ENCODE data around the gene ACTN4.

Gene ACTN4

GRCh38 chr19:38684862-38685665 is 37.6 kb downstream of the ACTN4 start:
- Mint-ChIP-seq H3K27me3 (ENCODE audit: low read depth) (no peaks in the 10 kb centered on the region), H3K4me3 (no peak overlapping the region), H3K4me1 (ENCODE audit: low read depth) (peaks cover 68% of the 10 kb centered on the region), H3K27ac (peak overlapping the region; percentile 88), H3K36me3 (ENCODE audit: low read depth) (peaks cover 30% of the 10 kb centered on the region), H3K9me3 (peaks cover 4% of the 10 kb centered on the region)

GRCh38 chr19:38685666-38686529 is 38.4 kb downstream of the ACTN4 start:
- peak overlapping the region; percentile 88 for H3K27ac Mint-ChIP-seq
- peaks cover 67% of the 10 kb centered on the region for H3K4me1 Mint-ChIP-seq (ENCODE audit: low read depth)
- peak overlapping the region; percentile 17 for H3K4me3 Mint-ChIP-seq
- H3K27me3 Mint-ChIP-seq (ENCODE audit: low read depth): no peaks in the 10 kb centered on the region
- H3K9me3 Mint-ChIP-seq: peaks cover 4% of the 10 kb centered on the region
- H3K36me3 Mint-ChIP-seq (ENCODE audit: low read depth): peaks cover 28% of the 10 kb centered on the region

- Mint-ChIP-seq H3K4me3 (peak overlapping the region; percentile 61), H3K4me1 (ENCODE audit: low read depth) (peaks cover 63% of the 10 kb centered on the region), H3K36me3 (ENCODE audit: low read depth) (peaks cover 25% of the 10 kb centered on the region), H3K27me3 (ENCODE audit: low read depth) (no peaks in the 10 kb centered on the region), H3K9me3 (peaks cover 4% of the 10 kb centered on the region), H3K27ac (peak overlapping the region; percentile 88)
Measured at GRCh38 chr19:38686530-38686888, 39.1 kb downstream of the ACTN4 start.

- peaks cover 59% of the 10 kb centered on the region for H3K4me1 Mint-ChIP-seq (ENCODE audit: low read depth)
Measured at GRCh38 chr19:38687837-38688378, 40.5 kb downstream of the ACTN4 start.

GRCh38 chr19:38690146-38690545 is 42.7 kb downstream of the ACTN4 start:
- Mint-ChIP-seq H3K4me1 (ENCODE audit: low read depth) (peaks cover 60% of the 10 kb centered on the region), H3K27ac (no peak overlapping the region), H3K4me3 (no peak overlapping the region), H3K9me3 (no peaks in the 10 kb centered on the region), H3K27me3 (ENCODE audit: low read depth) (no peaks in the 10 kb centered on the region), H3K36me3 (ENCODE audit: low read depth) (peaks cover 13% of the 10 kb centered on the region)

More at GRCh38 chr19:38687837-38688378, 40.5 kb downstream of the ACTN4 start:
- H3K36me3 Mint-ChIP-seq (ENCODE audit: low read depth): peaks cover 17% of the 10 kb centered on the region
- H3K27ac Mint-ChIP-seq: no peak overlapping the region
- peaks cover under 1% of the 10 kb centered on the region for H3K9me3 Mint-ChIP-seq
- no peak overlapping the region for H3K4me3 Mint-ChIP-seq
- H3K27me3 Mint-ChIP-seq (ENCODE audit: low read depth): no peaks in the 10 kb centered on the region

- Mint-ChIP-seq H3K36me3 (ENCODE audit: low read depth) (peaks cover 13% of the 10 kb centered on the region), H3K9me3 (no peaks in the 10 kb centered on the region), H3K27ac (peak overlapping the region; percentile 15), H3K27me3 (ENCODE audit: low read depth) (no peaks in the 10 kb centered on the region), H3K4me3 (no peak overlapping the region), H3K4me1 (ENCODE audit: low read depth) (peaks cover 62% of the 10 kb centered on the region)
Measured at GRCh38 chr19:38690832-38691231, 43.4 kb downstream of the ACTN4 start.

- H3K36me3 Mint-ChIP-seq (ENCODE audit: low read depth): peaks cover 13% of the 10 kb centered on the region
- peak overlapping the region; percentile 45 for H3K27ac Mint-ChIP-seq
- peaks cover 60% of the 10 kb centered on the region for H3K4me1 Mint-ChIP-seq (ENCODE audit: low read depth)
- H3K9me3 Mint-ChIP-seq: no peaks in the 10 kb centered on the region
- no peak overlapping the region for H3K4me3 Mint-ChIP-seq
- H3K27me3 Mint-ChIP-seq (ENCODE audit: low read depth): no peaks in the 10 kb centered on the region
Measured at GRCh38 chr19:38691938-38692457, 44.5 kb downstream of the ACTN4 start.

GRCh38 chr19:38692458-38693379 is 45.3 kb downstream of the ACTN4 start:
- Mint-ChIP-seq H3K27me3 (ENCODE audit: low read depth) (no peaks in the 10 kb centered on the region), H3K36me3 (ENCODE audit: low read depth) (peaks cover 13% of the 10 kb centered on the region), H3K9me3 (no peaks in the 10 kb centered on the region), H3K4me3 (no peak overlapping the region), H3K4me1 (ENCODE audit: low read depth) (peaks cover 59% of the 10 kb centered on the region), H3K27ac (peak overlapping the region; percentile 80)

- Mint-ChIP-seq H3K4me1 (ENCODE audit: low read depth) (peaks cover 65% of the 10 kb centered on the region), H3K27ac (peak overlapping the region; percentile 80), H3K4me3 (peak overlapping the region; percentile 50), H3K36me3 (ENCODE audit: low read depth) (peaks cover 13% of the 10 kb centered on the region), H3K9me3 (no peaks in the 10 kb centered on the region), H3K27me3 (ENCODE audit: low read depth) (no peaks in the 10 kb centered on the region)
Measured at GRCh38 chr19:38693380-38694223, 46.2 kb downstream of the ACTN4 start.

GRCh38 chr19:38695317-38695683 is 47.9 kb downstream of the ACTN4 start:
- H3K4me1 Mint-ChIP-seq (ENCODE audit: low read depth): peaks cover 67% of the 10 kb centered on the region

GRCh38 chr19:38695832-38696728 is 48.6 kb downstream of the ACTN4 start:
- Mint-ChIP-seq H3K36me3 (ENCODE audit: low read depth) (peaks cover 11% of the 10 kb centered on the region), H3K27ac (peak overlapping the region; percentile 62), H3K27me3 (ENCODE audit: low read depth) (no peaks in the 10 kb centered on the region), H3K4me1 (ENCODE audit: low read depth) (peaks cover 63% of the 10 kb centered on the region), H3K4me3 (no peak overlapping the region), H3K9me3 (no peaks in the 10 kb centered on the region)

More at GRCh38 chr19:38695317-38695683, 47.9 kb downstream of the ACTN4 start:
- Mint-ChIP-seq H3K36me3 (ENCODE audit: low read depth) (peaks cover 8% of the 10 kb centered on the region), H3K4me3 (no peak overlapping the region), H3K27me3 (ENCODE audit: low read depth) (no peaks in the 10 kb centered on the region), H3K9me3 (no peaks in the 10 kb centered on the region), H3K27ac (peak overlapping the region; percentile 62)

GRCh38 chr19:38696729-38697055 is 49.2 kb downstream of the ACTN4 start:
- Mint-ChIP-seq H3K9me3 (no peaks in the 10 kb centered on the region), H3K36me3 (ENCODE audit: low read depth) (peaks cover 11% of the 10 kb centered on the region), H3K4me1 (ENCODE audit: low read depth) (peaks cover 63% of the 10 kb centered on the region), H3K27ac (peak overlapping the region; percentile 41), H3K4me3 (no peak overlapping the region), H3K27me3 (ENCODE audit: low read depth) (no peaks in the 10 kb centered on the region)
